ENCODE measurements around the gene EIF3D.
A peak's percentile ranks its signal among the peaks of the same experiment; 100 is the strongest.

EIF3D gene

DNA sequence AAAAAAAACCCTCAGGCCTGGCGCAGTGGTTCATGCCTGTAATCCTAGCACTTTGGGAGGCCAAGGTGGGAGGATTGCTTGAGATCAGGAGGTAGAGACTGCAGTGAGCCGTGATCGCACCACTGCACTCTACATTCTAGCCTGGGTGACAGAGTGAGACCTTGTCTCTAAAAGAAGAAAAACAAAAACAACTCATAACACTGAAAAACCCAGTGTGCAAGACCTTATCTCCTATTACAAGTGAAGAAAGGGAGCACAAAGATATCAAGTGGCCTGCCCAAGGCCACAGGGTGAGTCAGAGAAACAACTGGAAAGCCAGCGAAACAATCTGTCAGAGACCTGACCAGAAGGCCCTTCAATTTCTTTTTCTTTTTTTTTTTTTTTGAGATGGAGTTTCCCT, 50.0 kb downstream of the EIF3D start:
- no peak overlapping the region for H3K23ac ChIP-seq (ENCODE audit: low read length in 2 of 2)
- WGBS = 89% methylated on average over 4 of the region's 4 CpGs
- H3K36me3 ChIP-seq (ENCODE audit: control insufficient read depth in 1 of 2, insufficient read depth in 2 of 2, low read depth in 1 of 2, low read length in 2 of 2) = peaks cover 41 to 59% of the 10 kb centered on the region in 2 experiments
- no peak overlapping the region for H3K4me2 ChIP-seq (ENCODE audit: low read length, poor library complexity, severe bottlenecking)
- no peak overlapping the region for H2AK5ac ChIP-seq (ENCODE audit: low read length, severe bottlenecking)
- H4K91ac ChIP-seq (ENCODE audit: low read length) = no peak overlapping the region
- DNase-seq = no peak
- H3K27me3 ChIP-seq (ENCODE audit: control insufficient read depth in 1 of 2, insufficient read depth in 1 of 2, low read length in 2 of 2) = no peaks in the 10 kb centered on the region
- no peak overlapping the region for H2BK5ac ChIP-seq (ENCODE audit: low read depth, low read length, poor library complexity, severe bottlenecking)
- no peak overlapping the region for H2BK15ac ChIP-seq (ENCODE audit: low read depth, poor library complexity, severe bottlenecking)
- H3K9ac ChIP-seq (ENCODE audit: low read length) = no peak overlapping the region
- H3K18ac ChIP-seq (ENCODE audit: low read depth in 1 of 2, low read length in 2 of 2) = no peak overlapping the region
- H3K79me1 ChIP-seq (replicated peaks; ENCODE audit: low read length, poor library complexity, severe bottlenecking) = peaks cover 27% of the 10 kb centered on the region
- no peak overlapping the region for H4K8ac ChIP-seq (ENCODE audit: low read length)
- H3K9me3 ChIP-seq (ENCODE audit: control insufficient read depth, low read length) = no peaks in the 10 kb centered on the region
- H3K4me1 ChIP-seq (ENCODE audit: control insufficient read depth, insufficient read depth, low read depth, low read length) = peaks cover 7% of the 10 kb centered on the region
- H3K14ac ChIP-seq (ENCODE audit: low read length in 2 of 2) = no peak overlapping the region
- no peak overlapping the region for H2BK120ac ChIP-seq (ENCODE audit: low read depth, low read length)
- H2AFZ ChIP-seq (ENCODE audit: low read depth, low read length) = no peak overlapping the region
- no peak overlapping the region for H2BK12ac ChIP-seq (ENCODE audit: low read length in 2 of 2)
- no peak overlapping the region for H3K27ac ChIP-seq (ENCODE audit: low read length, poor library complexity, severe bottlenecking)
- no peak overlapping the region for H3K4me3 ChIP-seq (ENCODE audit: insufficient read depth in 1 of 2, low read depth in 1 of 2, low read length in 2 of 2)
- H3K4ac ChIP-seq (ENCODE audit: low read depth in 1 of 2, low read length in 2 of 2) = no peak overlapping the region

DNA sequence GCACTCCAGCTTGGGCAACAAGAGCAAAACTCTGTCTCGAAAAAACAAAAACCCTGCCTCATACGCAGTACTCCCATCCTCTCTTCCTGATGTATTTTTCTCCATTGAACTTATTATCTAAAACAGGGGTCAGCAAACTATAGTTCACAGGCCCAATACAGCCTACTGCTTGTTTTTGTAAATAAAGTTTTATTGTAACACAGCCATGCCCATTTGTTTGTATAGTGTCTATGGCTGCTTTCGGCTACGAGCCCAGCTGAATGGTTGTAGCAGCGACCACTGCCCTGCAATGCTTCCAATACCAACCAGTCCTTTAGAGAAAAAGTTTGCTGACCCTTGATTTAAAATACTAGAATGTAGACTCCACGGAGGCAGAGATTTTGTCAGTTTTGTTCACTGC, 53.6 kb downstream of the EIF3D start:
- no peak overlapping the region for H2BK15ac ChIP-seq (ENCODE audit: low read depth, poor library complexity, severe bottlenecking)
- no peak overlapping the region for H4K91ac ChIP-seq (ENCODE audit: low read length)
- peaks cover 14% of the 10 kb centered on the region for H3K4me1 ChIP-seq (ENCODE audit: control insufficient read depth, insufficient read depth, low read depth, low read length)
- no peak overlapping the region for H3K9ac ChIP-seq (ENCODE audit: low read length)
- H3K4me3 ChIP-seq (ENCODE audit: insufficient read depth in 1 of 2, low read depth in 1 of 2, low read length in 2 of 2) = no peak overlapping the region
- H3K23ac ChIP-seq (ENCODE audit: low read length in 2 of 2) = no peak overlapping the region
- H4K8ac ChIP-seq (ENCODE audit: low read length) = no peak overlapping the region
- H3K27ac ChIP-seq (ENCODE audit: low read length, poor library complexity, severe bottlenecking) = no peak overlapping the region
- H3K4me2 ChIP-seq (ENCODE audit: low read length, poor library complexity, severe bottlenecking) = no peak overlapping the region
- H2AK5ac ChIP-seq (ENCODE audit: low read length, severe bottlenecking) = no peak overlapping the region
- no peak overlapping the region for H3K18ac ChIP-seq (ENCODE audit: low read depth in 1 of 2, low read length in 2 of 2)
- no peak overlapping the region for H3K14ac ChIP-seq (ENCODE audit: low read length in 2 of 2)
- WGBS = 98% methylated on average over 6 of the region's 6 CpGs
- no peak overlapping the region for H2AFZ ChIP-seq (ENCODE audit: low read depth, low read length)
- H3K36me3 ChIP-seq (ENCODE audit: control insufficient read depth in 1 of 2, insufficient read depth in 2 of 2, low read depth in 1 of 2, low read length in 2 of 2) = peaks cover 63 to 85% of the 10 kb centered on the region in 2 experiments
- no peak for DNase-seq
- no peak overlapping the region for H3K4ac ChIP-seq (ENCODE audit: low read depth in 1 of 2, low read length in 2 of 2)
- no peak overlapping the region for H2BK120ac ChIP-seq (ENCODE audit: low read depth, low read length)
- peaks cover 30% of the 10 kb centered on the region for H3K79me1 ChIP-seq (replicated peaks; ENCODE audit: low read length, poor library complexity, severe bottlenecking)
- no peak overlapping the region for H2BK5ac ChIP-seq (ENCODE audit: low read depth, low read length, poor library complexity, severe bottlenecking)
- no peaks in the 10 kb centered on the region for H3K9me3 ChIP-seq (ENCODE audit: control insufficient read depth, low read length)
- no peaks in the 10 kb centered on the region for H3K27me3 ChIP-seq (ENCODE audit: control insufficient read depth in 1 of 2, insufficient read depth in 1 of 2, low read length in 2 of 2)
- no peak overlapping the region for H2BK12ac ChIP-seq (ENCODE audit: low read length in 2 of 2)

DNA sequence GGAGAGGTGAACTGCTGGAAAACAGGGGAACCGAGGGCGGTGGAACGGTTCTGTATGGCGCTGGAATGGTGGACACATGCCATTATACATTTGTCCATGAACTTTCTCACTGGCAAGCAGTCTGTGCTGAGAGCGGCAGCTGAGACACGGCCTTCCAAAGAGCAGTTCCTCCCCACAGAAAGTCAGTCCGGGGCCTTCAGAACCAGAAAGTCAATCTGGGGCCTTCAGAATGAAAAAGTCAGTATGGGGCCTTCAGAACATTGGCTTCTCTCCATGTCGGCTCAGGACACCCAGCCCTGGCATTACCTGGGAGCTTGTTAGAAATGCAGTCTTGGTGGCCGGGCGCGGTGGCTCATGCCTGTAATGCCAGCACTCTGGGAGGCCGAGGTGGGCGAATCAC, 56.3 kb downstream of the EIF3D start:
- peaks cover 19% of the 10 kb centered on the region for H3K79me1 ChIP-seq (replicated peaks; ENCODE audit: low read length, poor library complexity, severe bottlenecking)

DNA sequence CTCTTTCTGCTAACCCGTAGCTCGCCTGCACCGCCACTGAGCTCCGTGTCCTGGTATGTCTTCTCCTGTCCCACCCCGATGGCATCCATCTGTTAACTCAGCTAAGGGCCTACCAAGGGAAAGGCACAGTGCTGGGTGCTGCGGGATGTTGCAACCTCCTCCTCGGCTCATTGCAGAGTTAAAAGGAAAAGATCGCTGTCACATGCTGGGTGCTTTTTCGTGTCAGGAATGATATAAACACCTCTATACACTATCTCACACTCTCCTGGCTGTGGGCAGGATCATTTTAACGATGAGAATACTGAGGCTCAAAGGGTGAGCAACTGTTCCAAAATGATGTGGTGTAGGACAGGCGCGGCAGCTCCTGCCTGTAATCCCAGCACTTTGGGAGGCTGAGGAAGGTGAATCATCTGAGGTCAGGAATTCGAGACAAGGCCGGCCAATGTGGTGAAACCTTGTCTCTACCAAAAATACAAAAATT, 57.6 kb downstream of the EIF3D start:
- Histone ChIP-seq H4K8ac (ENCODE audit: low read length) (peak overlapping the region; percentile 0), H3K27ac (ENCODE audit: low read length, poor library complexity, severe bottlenecking) (peak overlapping the region; percentile 53), H2BK15ac (ENCODE audit: low read depth, poor library complexity, severe bottlenecking) (no peak overlapping the region), H3K36me3 (ENCODE audit: control insufficient read depth in 1 of 2, insufficient read depth in 2 of 2, low read depth in 1 of 2, low read length in 2 of 2) (peaks cover 43 to 60% of the 10 kb centered on the region in 2 experiments), H2BK12ac (ENCODE audit: low read length in 2 of 2) (peak overlapping the region in 1 of 2 experiments; percentile 70), H2BK120ac (ENCODE audit: low read depth, low read length) (no peak overlapping the region), H3K79me1 (replicated peaks; ENCODE audit: low read length, poor library complexity, severe bottlenecking) (peaks cover 14% of the 10 kb centered on the region), H3K9me3 (ENCODE audit: control insufficient read depth, low read length) (no peaks in the 10 kb centered on the region), H3K4me3 (ENCODE audit: insufficient read depth in 1 of 2, low read depth in 1 of 2, low read length in 2 of 2) (no peak overlapping the region), H3K27me3 (ENCODE audit: control insufficient read depth in 1 of 2, insufficient read depth in 1 of 2, low read length in 2 of 2) (no peaks in the 10 kb centered on the region), H3K14ac (ENCODE audit: low read length in 2 of 2) (no peak overlapping the region), H3K9ac (ENCODE audit: low read length) (peak overlapping the region; percentile 8), H4K91ac (ENCODE audit: low read length) (peak overlapping the region; percentile 6), H2AFZ (ENCODE audit: low read depth, low read length) (no peak overlapping the region), H2AK5ac (ENCODE audit: low read length, severe bottlenecking) (peak overlapping the region; percentile 94), H3K23ac (ENCODE audit: low read length in 2 of 2) (peak overlapping the region in 1 of 2 experiments; percentile 25), H3K4me1 (ENCODE audit: control insufficient read depth, insufficient read depth, low read depth, low read length) (peaks cover 40% of the 10 kb centered on the region), H2BK5ac (ENCODE audit: low read depth, low read length, poor library complexity, severe bottlenecking) (no peak overlapping the region), H3K4ac (ENCODE audit: low read depth in 1 of 2, low read length in 2 of 2) (no peak overlapping the region), H3K18ac (ENCODE audit: low read depth in 1 of 2, low read length in 2 of 2) (no peak overlapping the region), H3K4me2 (ENCODE audit: low read length, poor library complexity, severe bottlenecking) (no peak overlapping the region)
- 65% methylated on average over 13 of the region's 14 CpGs for WGBS
- peak; percentile 52 for DNase-seq

More for the DNA sequence above, 56.3 kb downstream of the EIF3D start:
- no peak overlapping the region for H3K4me3 ChIP-seq (ENCODE audit: insufficient read depth in 1 of 2, low read depth in 1 of 2, low read length in 2 of 2)
- H3K18ac ChIP-seq (ENCODE audit: low read depth in 1 of 2, low read length in 2 of 2) = no peak overlapping the region
- 91% methylated on average over 13 of the region's 13 CpGs for WGBS
- H2BK120ac ChIP-seq (ENCODE audit: low read depth, low read length) = no peak overlapping the region
- H2BK15ac ChIP-seq (ENCODE audit: low read depth, poor library complexity, severe bottlenecking) = no peak overlapping the region
- H2AK5ac ChIP-seq (ENCODE audit: low read length, severe bottlenecking) = peak overlapping the region; percentile 77
- H4K91ac ChIP-seq (ENCODE audit: low read length) = no peak overlapping the region
- no peak for DNase-seq
- no peak overlapping the region for H2AFZ ChIP-seq (ENCODE audit: low read depth, low read length)
- H3K27ac ChIP-seq (ENCODE audit: low read length, poor library complexity, severe bottlenecking) = peak overlapping the region; percentile 53
- no peak overlapping the region for H3K4me2 ChIP-seq (ENCODE audit: low read length, poor library complexity, severe bottlenecking)
- H3K36me3 ChIP-seq (ENCODE audit: control insufficient read depth in 1 of 2, insufficient read depth in 2 of 2, low read depth in 1 of 2, low read length in 2 of 2) = peaks cover 54 to 67% of the 10 kb centered on the region in 2 experiments
- H3K14ac ChIP-seq (ENCODE audit: low read length in 2 of 2) = no peak overlapping the region
- no peak overlapping the region for H3K4ac ChIP-seq (ENCODE audit: low read depth in 1 of 2, low read length in 2 of 2)
- H2BK5ac ChIP-seq (ENCODE audit: low read depth, low read length, poor library complexity, severe bottlenecking) = no peak overlapping the region
- H3K4me1 ChIP-seq (ENCODE audit: control insufficient read depth, insufficient read depth, low read depth, low read length) = peaks cover 27% of the 10 kb centered on the region
- H3K23ac ChIP-seq (ENCODE audit: low read length in 2 of 2) = no peak overlapping the region
- H4K8ac ChIP-seq (ENCODE audit: low read length) = no peak overlapping the region
- H2BK12ac ChIP-seq (ENCODE audit: low read length in 2 of 2) = no peak overlapping the region
- H3K9me3 ChIP-seq (ENCODE audit: control insufficient read depth, low read length) = no peaks in the 10 kb centered on the region
- no peak overlapping the region for H3K9ac ChIP-seq (ENCODE audit: low read length)
- H3K27me3 ChIP-seq (ENCODE audit: control insufficient read depth in 1 of 2, insufficient read depth in 1 of 2, low read length in 2 of 2) = no peaks in the 10 kb centered on the region
